Vagina (tissue), 2 donors: ENCODE results near the gene TF.

ENCODE experiments used
- CTCF ChIP-seq, 3 experiments: fragments of 450-650 bp in 2 of 3; fragments of 200-600 bp in 1 of 3; sonication (generic) in 1 of 3; IDR thresholded peaks; one replicate each; pipeline ENCODE4 v1.5.1; 2017 to 2019; ENCODE audit warnings: antibody characterized with exemption in 3 of 3, mild to moderate bottlenecking in 2 of 3, moderate library complexity in 2 of 3
- POLR2A ChIP-seq, 2 donors: fragments of 450-650 bp; IDR thresholded peaks; one replicate each; pipeline ENCODE4 v1.6.1; 2017; ENCODE audit warnings: antibody characterized with exemption in 2 of 2, mild to moderate bottlenecking in 2 of 2, moderate library complexity in 2 of 2
- POLR2AphosphoS5 ChIP-seq, 2 donors: sonication (generic); formaldehyde crosslinking; IDR thresholded peaks; one replicate each; pipeline ENCODE4 v1.9.0; 2017; ENCODE audit warnings: antibody characterized with exemption in 2 of 2, mild to moderate bottlenecking in 2 of 2, low read depth in 1 of 2; ENCODE audit not compliant: insufficient read depth in 1 of 2

- TF ChIP-seq POLR2AphosphoS5 (IDR thresholded peaks at IDR 0.05; ENCODE audit: insufficient read depth in 1 of 2, low read depth in 1 of 2) (no peak), CTCF (IDR thresholded peaks at IDR 0.05) (no peak), POLR2A (IDR thresholded peaks at IDR 0.05) (no peak)
These were observed 80.9 kb downstream of the TF start for GRCh38 chr3:133827136-133827535.
